K562 (cell line): ENCODE measurements around the gene MTA2. TPM values are rescaled to one million over a fixed set of nuclear protein-coding genes. Genes with fewer than 3 reads are reported as not detected.

Experiments used
- CCAR2 ChIP-seq: fragments of 200-400 bp; formaldehyde crosslinking; IDR thresholded peaks from 2 replicates; pipeline ENCODE4 v1.6.1; 2017; ENCODE audit warnings: mild to moderate bottlenecking, low read depth, low read length
- HSF4 ChIP-seq: fragments of 250-450 bp; sonication (Bioruptor Pico); IDR thresholded peaks from 2 replicates; pipeline ENCODE4 v2.1.2; 2022; ENCODE audit warnings: mild to moderate bottlenecking, moderate library complexity, borderline replicate concordance
- NR2C2 ChIP-seq, 2 experiments: fragments of 200-800 bp in 1 of 2; sonication (Bioruptor generic) in 1 of 2; sonication (generic) in 1 of 2; formaldehyde crosslinking in 1 of 2; IDR thresholded peaks; 2 replicates each; pipeline versions ENCODE4 v1.6.1 to v1.8.0; 2016 to 2022; ENCODE audit warnings: mild to moderate bottlenecking in 1 of 2, missing compliant biosample characterization in 1 of 2, missing genetic modification characterization in 1 of 2, missing genetic modification reagents in 1 of 2
- OTX1 ChIP-seq: fragments of 450-650 bp; formaldehyde crosslinking; IDR thresholded peaks from 2 replicates; pipeline ENCODE4 v1.4.0; 2022; ENCODE audit warnings: mild to moderate bottlenecking
- PCBP1 ChIP-seq: fragments of 200-400 bp; formaldehyde crosslinking; IDR thresholded peaks from 2 replicates; pipeline ENCODE4 v1.6.1; 2018; ENCODE audit warnings: mild to moderate bottlenecking, low read depth, low read length; ENCODE audit not compliant: poor library complexity, severe bottlenecking
- SAFB2 ChIP-seq: fragments of 200-400 bp; formaldehyde crosslinking; IDR thresholded peaks from 2 replicates; pipeline ENCODE4 v1.6.1; 2018; ENCODE audit warnings: borderline replicate concordance, low read length, low read depth, moderate library complexity; ENCODE audit not compliant: severe bottlenecking
- SREBF2 ChIP-seq: sonication (generic); formaldehyde crosslinking; IDR thresholded peaks from 2 replicates; pipeline ENCODE4 v1.4.0; 2020; ENCODE audit warnings: mild to moderate bottlenecking, missing genetic modification reagents
- ZFP36 ChIP-seq: fragments of 150-350 bp; IDR thresholded peaks from 2 replicates; pipeline ENCODE4 v1.6.1; 2018; ENCODE audit warnings: low read length, low read depth; ENCODE audit not compliant: partially characterized antibody
- ZKSCAN1 ChIP-seq: fragments of 150-350 bp; IDR thresholded peaks from 2 replicates; pipeline ENCODE4 v1.6.1; 2016; ENCODE audit warnings: low read depth, low read length
- ZNF12 ChIP-seq: sonication (generic); formaldehyde crosslinking; IDR thresholded peaks from 2 replicates; pipeline ENCODE4 v1.4.0; 2020; ENCODE audit warnings: mild to moderate bottlenecking, missing genetic modification reagents
- ZNF174 ChIP-seq: fragments of 250-450 bp; sonication (Bioruptor Pico); IDR thresholded peaks from 2 replicates; pipeline ENCODE4 v1.4.0; 2020; ENCODE audit warnings: mild to moderate bottlenecking
- ZNF551 ChIP-seq: fragments of 250-450 bp; sonication (Bioruptor Pico); IDR thresholded peaks from 2 replicates; pipeline ENCODE4 v1.5.0; 2021; ENCODE audit warnings: mild to moderate bottlenecking, moderate library complexity
- ZNF583 ChIP-seq: fragments of 250-450 bp; sonication (Bioruptor Pico); IDR thresholded peaks from 2 replicates; pipeline ENCODE4 v1.4.0; 2020
- ZSCAN32 ChIP-seq: fragments of 450-650 bp; formaldehyde crosslinking; IDR thresholded peaks from 2 replicates; pipeline ENCODE4 v1.4.0; 2020; ENCODE audit warnings: mild to moderate bottlenecking, moderate library complexity
- polyA plus RNA-seq, 8 experiments: library from polyadenylated mRNA; depleted of rRNA in 4 of 8; stranded (reverse) in 5 of 8; unstranded in 3 of 8; fragments of >200 nt; fragmentation: Nextera tagmentation in 2 of 8; fragmentation: Illumina TruSeq in 1 of 8; extraction: Ambion mirVana in 2 of 8; extraction: Trizol in 1 of 8; gene quantifications; 2 replicates each; pipeline versions ENCODE4 v1.2.1 to v1.2.3, GENCODE V29; 2011 to 2014; ENCODE audit warnings: inconsistent platforms in 1 of 8, missing spikeins in 1 of 8
- total RNA-seq, 7 experiments: library from RNA; depleted of rRNA in 6 of 7; stranded (reverse); fragments of >200 nt in 6 of 7; fragmentation: Illumina TruSeq in 2 of 7; extraction: Trizol in 2 of 7; gene quantifications; 2 replicates each; pipeline versions ENCODE4 v1.2.1 to v1.2.3, GENCODE V29; 2011 to 2021; ENCODE audit warnings: low replicate concordance in 1 of 7
- TF ChIP-seq, protein P1 (sequence below), 2 experiments: fragments of 150-350 bp in 1 of 2; IDR thresholded peaks; 2 replicates each; pipeline ENCODE4 v1.6.1; 2012 to 2016; ENCODE audit warnings: low read depth in 2 of 2, low read length in 2 of 2, mild to moderate bottlenecking in 1 of 2, moderate library complexity in 1 of 2
- TF ChIP-seq, protein P2 (sequence below): fragments of 450-650 bp; IDR thresholded peaks from one replicate; pipeline ENCODE4 v1.6.1; 2018; ENCODE audit warnings: mild to moderate bottlenecking, moderate library complexity; ENCODE audit not compliant: partially characterized antibody
- TF ChIP-seq, protein P3 (sequence below): fragments of 250-450 bp; sonication (Bioruptor Pico); IDR thresholded peaks from 2 replicates; pipeline ENCODE4 v1.8.0; 2022; ENCODE audit warnings: inconsistent platforms
- TF ChIP-seq, protein P4 (sequence below): fragments of 250-450 bp; sonication (Bioruptor Pico); IDR thresholded peaks from 2 replicates; pipeline ENCODE4 v1.4.0; 2020; ENCODE audit warnings: borderline replicate concordance
- TF ChIP-seq, protein P5 (sequence below): sonication (generic); formaldehyde crosslinking; IDR thresholded peaks from 2 replicates; pipeline ENCODE4 v1.8.1; 2022; ENCODE audit warnings: missing genetic modification reagents

The MTA2 gene
- total and polyA plus RNA-seq, 9 of the 15 experiments (the other 6 are each of a cell fraction or from before 2014, with no cell fraction given) = 6.2 to 220 (median 172) TPM

DNA sequence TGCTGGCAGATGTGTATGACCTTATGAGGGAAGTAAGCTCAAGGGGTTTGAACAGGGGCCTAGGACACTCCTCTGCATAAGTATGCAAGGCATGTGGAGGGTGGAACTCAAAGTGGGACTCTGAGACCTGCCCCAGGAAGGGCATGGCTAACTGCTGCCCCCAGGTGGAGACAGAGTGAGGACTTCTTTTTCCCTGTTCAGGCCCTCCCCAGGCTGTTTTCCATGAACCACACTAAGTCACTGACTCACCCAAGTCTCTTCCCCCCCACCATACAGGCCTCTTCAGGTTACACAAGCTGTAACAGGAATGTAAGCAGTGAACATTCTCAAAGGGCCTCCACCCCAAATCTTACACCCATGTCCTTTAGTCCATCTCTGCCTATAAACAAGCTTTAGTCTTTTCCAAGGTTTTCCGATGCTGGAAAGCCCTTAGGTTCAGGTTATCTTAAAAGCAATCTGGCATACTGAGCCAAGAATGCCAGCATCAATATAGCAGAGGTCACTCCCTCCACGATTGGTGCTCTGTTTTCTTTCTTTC lies 41.0 kb downstream of the MTA2 start (continued):
- TF ChIP-seq, protein P1, sequence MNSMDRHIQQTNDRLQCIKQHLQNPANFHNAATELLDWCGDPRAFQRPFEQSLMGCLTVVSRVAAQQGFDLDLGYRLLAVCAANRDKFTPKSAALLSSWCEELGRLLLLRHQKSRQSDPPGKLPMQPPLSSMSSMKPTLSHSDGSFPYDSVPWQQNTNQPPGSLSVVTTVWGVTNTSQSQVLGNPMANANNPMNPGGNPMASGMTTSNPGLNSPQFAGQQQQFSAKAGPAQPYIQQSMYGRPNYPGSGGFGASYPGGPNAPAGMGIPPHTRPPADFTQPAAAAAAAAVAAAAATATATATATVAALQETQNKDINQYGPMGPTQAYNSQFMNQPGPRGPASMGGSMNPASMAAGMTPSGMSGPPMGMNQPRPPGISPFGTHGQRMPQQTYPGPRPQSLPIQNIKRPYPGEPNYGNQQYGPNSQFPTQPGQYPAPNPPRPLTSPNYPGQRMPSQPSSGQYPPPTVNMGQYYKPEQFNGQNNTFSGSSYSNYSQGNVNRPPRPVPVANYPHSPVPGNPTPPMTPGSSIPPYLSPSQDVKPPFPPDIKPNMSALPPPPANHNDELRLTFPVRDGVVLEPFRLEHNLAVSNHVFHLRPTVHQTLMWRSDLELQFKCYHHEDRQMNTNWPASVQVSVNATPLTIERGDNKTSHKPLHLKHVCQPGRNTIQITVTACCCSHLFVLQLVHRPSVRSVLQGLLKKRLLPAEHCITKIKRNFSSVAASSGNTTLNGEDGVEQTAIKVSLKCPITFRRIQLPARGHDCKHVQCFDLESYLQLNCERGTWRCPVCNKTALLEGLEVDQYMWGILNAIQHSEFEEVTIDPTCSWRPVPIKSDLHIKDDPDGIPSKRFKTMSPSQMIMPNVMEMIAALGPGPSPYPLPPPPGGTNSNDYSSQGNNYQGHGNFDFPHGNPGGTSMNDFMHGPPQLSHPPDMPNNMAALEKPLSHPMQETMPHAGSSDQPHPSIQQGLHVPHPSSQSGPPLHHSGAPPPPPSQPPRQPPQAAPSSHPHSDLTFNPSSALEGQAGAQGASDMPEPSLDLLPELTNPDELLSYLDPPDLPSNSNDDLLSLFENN (IDR thresholded peaks at IDR 0.05; ENCODE audit: low read depth in 2 of 2, low read length in 2 of 2) = no peak
- TF ChIP-seq ZNF551 (CRISPR knock-in tag) (no peak), ZKSCAN1 (no peak), ZNF174 (CRISPR knock-in tag) (no peak), PCBP1 (no peak), HSF4 (CRISPR knock-in tag) (no peak), OTX1 (CRISPR knock-in tag) (0 out of 2 replicates have a peak, but pooled peaks have one; percentile 16), ZNF12 (CRISPR knock-in tag) (no peak), NR2C2 (CRISPR knock-in tag; IDR thresholded peaks at IDR 0.05) (no peak), NR2C2 (tag; IDR thresholded peaks at IDR 0.05) (peak; percentile 30; the same call in 1 of the 2 replicates), CCAR2 (no peak), ZNF583 (CRISPR knock-in tag) (no peak), ZFP36 (no peak), ZSCAN32 (CRISPR knock-in tag) (no peak), SAFB2 (no peak), SREBF2 (CRISPR knock-in tag) (no peak)
- TF ChIP-seq, protein P2, sequence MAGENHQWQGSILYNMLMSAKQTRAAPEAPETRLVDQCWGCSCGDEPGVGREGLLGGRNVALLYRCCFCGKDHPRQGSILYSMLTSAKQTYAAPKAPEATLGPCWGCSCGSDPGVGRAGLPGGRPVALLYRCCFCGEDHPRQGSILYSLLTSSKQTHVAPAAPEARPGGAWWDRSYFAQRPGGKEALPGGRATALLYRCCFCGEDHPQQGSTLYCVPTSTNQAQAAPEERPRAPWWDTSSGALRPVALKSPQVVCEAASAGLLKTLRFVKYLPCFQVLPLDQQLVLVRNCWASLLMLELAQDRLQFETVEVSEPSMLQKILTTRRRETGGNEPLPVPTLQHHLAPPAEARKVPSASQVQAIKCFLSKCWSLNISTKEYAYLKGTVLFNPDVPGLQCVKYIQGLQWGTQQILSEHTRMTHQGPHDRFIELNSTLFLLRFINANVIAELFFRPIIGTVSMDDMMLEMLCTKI = no peak
- TF ChIP-seq, protein P3, sequence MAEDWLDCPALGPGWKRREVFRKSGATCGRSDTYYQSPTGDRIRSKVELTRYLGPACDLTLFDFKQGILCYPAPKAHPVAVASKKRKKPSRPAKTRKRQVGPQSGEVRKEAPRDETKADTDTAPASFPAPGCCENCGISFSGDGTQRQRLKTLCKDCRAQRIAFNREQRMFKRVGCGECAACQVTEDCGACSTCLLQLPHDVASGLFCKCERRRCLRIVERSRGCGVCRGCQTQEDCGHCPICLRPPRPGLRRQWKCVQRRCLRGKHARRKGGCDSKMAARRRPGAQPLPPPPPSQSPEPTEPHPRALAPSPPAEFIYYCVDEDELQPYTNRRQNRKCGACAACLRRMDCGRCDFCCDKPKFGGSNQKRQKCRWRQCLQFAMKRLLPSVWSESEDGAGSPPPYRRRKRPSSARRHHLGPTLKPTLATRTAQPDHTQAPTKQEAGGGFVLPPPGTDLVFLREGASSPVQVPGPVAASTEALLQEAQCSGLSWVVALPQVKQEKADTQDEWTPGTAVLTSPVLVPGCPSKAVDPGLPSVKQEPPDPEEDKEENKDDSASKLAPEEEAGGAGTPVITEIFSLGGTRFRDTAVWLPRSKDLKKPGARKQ (CRISPR knock-in tag) = no peak
- TF ChIP-seq, protein P4, sequence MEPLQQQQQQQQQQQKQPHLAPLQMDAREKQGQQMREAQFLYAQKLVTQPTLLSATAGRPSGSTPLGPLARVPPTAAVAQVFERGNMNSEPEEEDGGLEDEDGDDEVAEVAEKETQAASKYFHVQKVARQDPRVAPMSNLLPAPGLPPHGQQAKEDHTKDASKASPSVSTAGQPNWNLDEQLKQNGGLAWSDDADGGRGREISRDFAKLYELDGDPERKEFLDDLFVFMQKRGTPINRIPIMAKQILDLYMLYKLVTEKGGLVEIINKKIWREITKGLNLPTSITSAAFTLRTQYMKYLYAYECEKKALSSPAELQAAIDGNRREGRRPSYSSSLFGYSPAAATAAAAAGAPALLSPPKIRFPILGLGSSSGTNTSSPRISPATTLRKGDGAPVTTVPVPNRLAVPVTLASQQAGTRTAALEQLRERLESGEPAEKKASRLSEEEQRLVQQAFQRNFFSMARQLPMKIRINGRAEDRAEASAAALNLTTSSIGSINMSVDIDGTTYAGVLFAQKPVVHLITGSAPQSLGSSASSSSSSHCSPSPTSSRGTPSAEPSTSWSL (CRISPR knock-in tag) = no peak
- TF ChIP-seq, protein P5, sequence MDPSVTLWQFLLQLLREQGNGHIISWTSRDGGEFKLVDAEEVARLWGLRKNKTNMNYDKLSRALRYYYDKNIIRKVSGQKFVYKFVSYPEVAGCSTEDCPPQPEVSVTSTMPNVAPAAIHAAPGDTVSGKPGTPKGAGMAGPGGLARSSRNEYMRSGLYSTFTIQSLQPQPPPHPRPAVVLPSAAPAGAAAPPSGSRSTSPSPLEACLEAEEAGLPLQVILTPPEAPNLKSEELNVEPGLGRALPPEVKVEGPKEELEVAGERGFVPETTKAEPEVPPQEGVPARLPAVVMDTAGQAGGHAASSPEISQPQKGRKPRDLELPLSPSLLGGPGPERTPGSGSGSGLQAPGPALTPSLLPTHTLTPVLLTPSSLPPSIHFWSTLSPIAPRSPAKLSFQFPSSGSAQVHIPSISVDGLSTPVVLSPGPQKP (CRISPR knock-in tag) = no peak
